GM12878 (cell line): Measurements from ENCODE around the gene HSFX3. TPM values are rescaled to one million over a fixed set of nuclear protein-coding genes. Genes with fewer than 3 reads are reported as not detected.

Source experiments
- ATAC-seq: fragments of 200-7000 bp; cut with Tn5 transposase; 3 replicates; pipeline ENCODE4 v1.9.1; 2020; ENCODE audit warnings: mild to moderate bottlenecking, moderate library complexity
- BruUV-seq: library from RNA; stranded (reverse); fragments of 400-500 nt; replicated peaks from 2 replicates; lab custom pipeline; 2021; lab: Mats Ljungman, UMichigan
- CTCF ChIA-PET: fragments of 300-600 bp; sonication (Branson Sonifier 250); formaldehyde crosslinking; extraction: SDS; loops from one replicate; lab custom pipeline; 2021; ENCODE audit warnings: inconsistent platforms; lab: Yijun Ruan, JAX
- POLR2A ChIA-PET: fragments of 350-600 bp; formaldehyde crosslinking; extraction: SDS; loops from one replicate; lab custom pipeline; 2021; ENCODE audit warnings: inconsistent platforms; lab: Charles Lee
- RAD21 ChIA-PET: fragments of 300-600 bp; sonication (Branson Sonifier 250); formaldehyde crosslinking; loops from one replicate; lab custom pipeline; 2023; ENCODE audit warnings: antibody characterized with exemption; ENCODE audit not compliant: unreplicated experiment; lab: Charles Lee
- SMC1A ChIA-PET: fragments of 300-600 bp; sonication (Branson Sonifier 250); formaldehyde crosslinking; loops from one replicate; lab custom pipeline; 2023; ENCODE audit not compliant: unreplicated experiment, uncharacterized antibody; lab: Charles Lee
- DNase-seq: peaks from one replicate; pipeline ENCODE4 v3.0.0-alpha.2; 2011; ENCODE audit warnings: low read depth, low spot score
- FAIRE-seq: peaks from 3 replicates; lab custom pipeline; 2011; peaks lifted over from hg19 to GRCh38; lab: Jason Lieb, UNC
- H2AFZ ChIP-seq: 2 replicates; pipeline ENCODE4 v1.6.0; 2011; ENCODE audit warnings: low read depth, low read length, control low read depth; ENCODE audit not compliant: control insufficient read depth
- H3K27ac ChIP-seq: 2 replicates; pipeline ENCODE4 v1.5.1; 2011; ENCODE audit warnings: control low read depth; ENCODE audit not compliant: control insufficient read depth, insufficient read depth
- H3K27me3 ChIP-seq, 2 experiments: replicated peaks in 1 of 2; 2 replicates each; pipeline versions ENCODE4 v1.6.0 to v1.6.1; 2011; ENCODE audit warnings: low read length in 1 of 2; ENCODE audit not compliant: control insufficient read depth in 2 of 2, insufficient read depth in 2 of 2
- H3K36me3 ChIP-seq, 2 experiments: 2 replicates each; pipeline ENCODE4 v1.5.1; 2011; ENCODE audit warnings: low read length in 1 of 2; ENCODE audit not compliant: control insufficient read depth in 2 of 2, insufficient read depth in 2 of 2
- H3K4me1 ChIP-seq: 2 replicates; pipeline ENCODE4 v1.6.1; 2011; ENCODE audit warnings: mild to moderate bottlenecking, low read length, moderate library complexity, mixed read lengths; ENCODE audit not compliant: control insufficient read depth, insufficient read depth
- H3K4me2 ChIP-seq: 2 replicates; pipeline ENCODE4 v1.6.0; 2011; ENCODE audit warnings: control low read depth; ENCODE audit not compliant: control insufficient read depth, insufficient read depth
- H3K4me3 ChIP-seq: fragments of 200-600 bp; sonication (generic); 2 replicates; pipeline ENCODE4 v1.5.1; 2016
- H3K79me2 ChIP-seq: 2 replicates; pipeline ENCODE4 v1.6.0; 2011; ENCODE audit warnings: low read length; ENCODE audit not compliant: control insufficient read depth, insufficient read depth
- H3K9ac ChIP-seq: 2 replicates; pipeline ENCODE4 v1.8.0; 2011; ENCODE audit warnings: low read length, control low read depth, mixed read lengths; ENCODE audit not compliant: control insufficient read depth, insufficient read depth
- H3K9me3 ChIP-seq: replicated peaks from 3 replicates; pipeline ENCODE4 v1.5.1; 2011; ENCODE audit warnings: mild to moderate bottlenecking, low read length; ENCODE audit not compliant: control insufficient read depth, insufficient read depth
- H4K20me1 ChIP-seq: 2 replicates; pipeline ENCODE4 v1.6.0; 2011; ENCODE audit not compliant: control insufficient read depth, insufficient read depth
- BCL11A ChIP-seq: IDR thresholded peaks from 2 replicates; pipeline ENCODE4 v1.6.1; 2011; ENCODE audit warnings: low read depth, low read length
- KLF5 ChIP-seq: fragments of 450-650 bp; IDR thresholded peaks from 2 replicates; pipeline ENCODE4 v1.6.1; 2014; ENCODE audit warnings: mild to moderate bottlenecking; ENCODE audit not compliant: partially characterized antibody
- NFXL1 ChIP-seq: fragments of 450-650 bp; IDR thresholded peaks from 2 replicates; pipeline ENCODE4 v1.6.1; 2017; ENCODE audit warnings: antibody characterized with exemption, mild to moderate bottlenecking, borderline replicate concordance
- PAX8 ChIP-seq: fragments of 450-650 bp; IDR thresholded peaks from 2 replicates; pipeline ENCODE4 v1.6.1; 2017; ENCODE audit warnings: mild to moderate bottlenecking, moderate library complexity
- TBL1XR1 ChIP-seq: IDR thresholded peaks from 2 replicates; pipeline ENCODE4 v1.6.1; 2012; ENCODE audit warnings: low read depth, low read length, improper control_type of control experiment
- WGBS: methylation state at CpG from one replicate; pipeline ENCODE4 v1.1.6; 2016; ENCODE audit warnings: low lambda C conversion rate; ENCODE audit not compliant: insufficient replicate concordance, insufficient coverage; ENCODE audit errors: missing lambda C conversion rate; 5-methylcytosine and 5-hydroxymethylcytosine counted together
- in situ Hi-C: fragments of 300-500 bp; cut with MboI; formaldehyde crosslinking; loops from 9 replicates; pipeline ENCODE4 v1.14.3; 2018; ENCODE audit warnings: mixed read lengths
- intact Hi-C: fragments of 100-400 bp; cut with micrococcal nuclease; formaldehyde crosslinking; loops from one replicate; pipeline ENCODE4 v1.14.2; 2022; ENCODE audit not compliant: unreplicated experiment
- polyA plus RNA-seq, 11 experiments: library from polyadenylated mRNA; depleted of rRNA in 4 of 11; unstranded in 6 of 11; stranded (reverse) in 5 of 11; fragments of >200 nt; fragmentation: Nextera tagmentation in 4 of 11; fragmentation: Illumina TruSeq in 1 of 11; extraction: Ambion mirVana in 4 of 11; extraction: Trizol in 1 of 11; gene quantifications; 1 replicate in 1 of 11; 2 replicates in 10 of 11; pipeline versions ENCODE4 v1.2.1 to v1.2.3, GENCODE V29; 2011 to 2016; ENCODE audit warnings: inconsistent platforms in 2 of 11, missing spikeins in 2 of 11, low read depth in 1 of 11
- total RNA-seq, 4 experiments: library from RNA; depleted of rRNA in 3 of 4; stranded (reverse); fragments of >200 nt in 3 of 4; fragmentation: Illumina TruSeq in 1 of 4; extraction: Trizol in 1 of 4; gene quantifications; 2 replicates each; pipeline versions ENCODE4 v1.2.1 to v1.2.3, GENCODE V29; 2013 to 2021
- TF ChIP-seq, protein P1 (sequence below): fragments of 450-650 bp; IDR thresholded peaks from 2 replicates; pipeline ENCODE4 v1.6.1; 2018; ENCODE audit warnings: borderline replicate concordance, mild to moderate bottlenecking; ENCODE audit not compliant: partially characterized antibody
- TF ChIP-seq, protein P2 (sequence below): fragments of 450-650 bp; IDR thresholded peaks from 2 replicates; pipeline ENCODE4 v1.6.1; 2017; ENCODE audit warnings: borderline replicate concordance

Gene HSFX3
- total and polyA plus RNA-seq, 10 of the 15 experiments (the other 5 are each of a cell fraction or from before 2014, with no cell fraction given): 0.05 to 0.40 (median 0.29) TPM; not detected in 5

DNA sequence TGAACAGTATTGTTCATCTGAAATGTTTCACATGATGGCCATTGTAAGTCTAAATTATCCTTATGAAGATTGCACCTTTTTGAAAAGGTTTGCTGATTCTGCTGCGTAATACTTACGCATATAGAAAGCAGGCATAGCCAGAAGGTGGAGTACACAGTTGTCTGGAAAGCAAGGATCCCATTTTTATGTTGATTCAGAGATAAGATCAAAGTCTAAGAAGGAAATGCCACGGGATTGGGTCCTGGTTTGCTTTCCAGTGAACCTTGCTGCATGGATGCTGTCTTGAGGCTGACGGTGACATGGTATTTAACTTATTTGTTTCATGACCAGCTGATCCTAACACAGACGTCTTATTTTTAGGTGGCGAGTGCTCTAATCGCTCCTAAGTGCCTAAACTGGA is 22.0 kb upstream of the HSFX3 start:
- CTCF ChIA-PET: interaction anchor here (0.9 to 1.0 kb wide), 2 partner anchors 60 to 266 kb away, joined by 3 read pairs; no protein-coding TSS in a partner anchor
- no peak overlapping the region for H2AFZ ChIP-seq
- POLR2A ChIA-PET: no interaction called here
- H3K4me2 ChIP-seq: no peak overlapping the region
- no peaks in the 10 kb centered on the region for H3K9me3 ChIP-seq
- H3K27ac ChIP-seq: no peak overlapping the region
- H3K4me1 ChIP-seq: no peaks in the 10 kb centered on the region
- H3K36me3 ChIP-seq: no peaks in the 10 kb centered on the region
- H3K9ac ChIP-seq: no peak overlapping the region
- 77% methylated on average over 7 of the region's 7 CpGs for WGBS
- DNase-seq (no peak), ATAC-seq (no peak), FAIRE-seq (no peak)
- in situ Hi-C loops (no loop called here), intact Hi-C loops (no loop called here)
- SMC1A ChIA-PET: interaction anchor here (1.4 kb wide), 1 partner anchor 49 kb away, joined by 3 read pairs; no protein-coding TSS in a partner anchor
- TF ChIP-seq BCL11A: no peak
- H3K27me3 ChIP-seq: no peaks in the 10 kb centered on the region
- no peaks in the 10 kb centered on the region for H3K79me2 ChIP-seq
- no TSS peak for BruUV-seq
- no peak overlapping the region for H3K4me3 ChIP-seq
- H4K20me1 ChIP-seq: no peaks in the 10 kb centered on the region
- RAD21 ChIA-PET: interaction anchor here (1.0 kb wide), 1 partner anchor 33 kb away, joined by 3 read pairs; no protein-coding TSS in a partner anchor

DNA sequence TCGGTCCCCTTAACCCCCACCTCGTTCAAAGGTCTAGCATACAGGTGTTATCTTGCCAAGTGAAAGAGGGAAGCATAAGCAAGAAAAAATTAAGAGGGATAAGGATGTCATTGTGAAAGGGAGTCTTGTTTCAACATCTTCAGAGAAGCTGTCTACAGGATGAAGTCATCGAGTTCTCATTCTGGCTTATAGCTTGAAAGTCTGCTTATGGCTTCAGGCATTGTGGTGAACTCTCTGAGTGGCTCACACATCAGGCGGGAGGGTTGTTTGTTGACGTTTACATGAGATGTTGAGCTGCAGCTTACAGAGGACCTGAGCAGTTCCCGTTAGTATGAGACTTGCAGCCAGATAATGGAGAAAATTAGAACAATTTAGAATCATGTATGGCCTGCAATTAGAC is 20.9 kb upstream of the HSFX3 start:
- Histone ChIP-seq H3K9ac (no peak overlapping the region), H3K4me2 (no peak overlapping the region), H3K36me3 (no peaks in the 10 kb centered on the region), H3K9me3 (no peaks in the 10 kb centered on the region), H2AFZ (no peak overlapping the region), H4K20me1 (no peaks in the 10 kb centered on the region), H3K4me1 (no peaks in the 10 kb centered on the region), H3K27me3 (no peaks in the 10 kb centered on the region), H3K4me3 (no peak overlapping the region), H3K79me2 (no peaks in the 10 kb centered on the region), H3K27ac (no peak overlapping the region)
- ATAC-seq: no peak
- DNase-seq: no peak
- no peak for TF ChIP-seq TBL1XR1
- TF ChIP-seq, protein P1, sequence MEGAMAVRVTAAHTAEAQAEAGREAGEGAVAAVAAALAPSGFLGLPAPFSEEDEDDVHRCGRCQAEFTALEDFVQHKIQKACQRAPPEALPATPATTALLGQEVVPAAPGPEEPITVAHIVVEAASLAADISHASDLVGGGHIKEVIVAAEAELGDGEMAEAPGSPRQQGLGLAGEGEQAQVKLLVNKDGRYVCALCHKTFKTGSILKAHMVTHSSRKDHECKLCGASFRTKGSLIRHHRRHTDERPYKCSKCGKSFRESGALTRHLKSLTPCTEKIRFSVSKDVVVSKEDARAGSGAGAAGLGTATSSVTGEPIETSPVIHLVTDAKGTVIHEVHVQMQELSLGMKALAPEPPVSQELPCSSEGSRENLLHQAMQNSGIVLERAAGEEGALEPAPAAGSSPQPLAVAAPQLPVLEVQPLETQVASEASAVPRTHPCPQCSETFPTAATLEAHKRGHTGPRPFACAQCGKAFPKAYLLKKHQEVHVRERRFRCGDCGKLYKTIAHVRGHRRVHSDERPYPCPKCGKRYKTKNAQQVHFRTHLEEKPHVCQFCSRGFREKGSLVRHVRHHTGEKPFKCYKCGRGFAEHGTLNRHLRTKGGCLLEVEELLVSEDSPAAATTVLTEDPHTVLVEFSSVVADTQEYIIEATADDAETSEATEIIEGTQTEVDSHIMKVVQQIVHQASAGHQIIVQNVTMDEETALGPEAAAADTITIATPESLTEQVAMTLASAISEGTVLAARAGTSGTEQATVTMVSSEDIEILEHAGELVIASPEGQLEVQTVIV: no peak
- TF ChIP-seq, protein P2, sequence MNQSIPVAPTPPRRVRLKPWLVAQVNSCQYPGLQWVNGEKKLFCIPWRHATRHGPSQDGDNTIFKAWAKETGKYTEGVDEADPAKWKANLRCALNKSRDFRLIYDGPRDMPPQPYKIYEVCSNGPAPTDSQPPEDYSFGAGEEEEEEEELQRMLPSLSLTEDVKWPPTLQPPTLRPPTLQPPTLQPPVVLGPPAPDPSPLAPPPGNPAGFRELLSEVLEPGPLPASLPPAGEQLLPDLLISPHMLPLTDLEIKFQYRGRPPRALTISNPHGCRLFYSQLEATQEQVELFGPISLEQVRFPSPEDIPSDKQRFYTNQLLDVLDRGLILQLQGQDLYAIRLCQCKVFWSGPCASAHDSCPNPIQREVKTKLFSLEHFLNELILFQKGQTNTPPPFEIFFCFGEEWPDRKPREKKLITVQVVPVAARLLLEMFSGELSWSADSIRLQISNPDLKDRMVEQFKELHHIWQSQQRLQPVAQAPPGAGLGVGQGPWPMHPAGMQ: no peak
- TF ChIP-seq PAX8: no peak
- TF ChIP-seq KLF5: no peak
- no peak for TF ChIP-seq NFXL1
- WGBS: 59% methylated on average over 6 of the region's 6 CpGs
- ChIA-PET CTCF (no interaction called here), SMC1A (no interaction called here), POLR2A (no interaction called here), RAD21 (no interaction called here)
- in situ Hi-C loops: no loop called here
- intact Hi-C loops: no loop called here
- BruUV-seq: no TSS peak
- no peak for FAIRE-seq
